ENCODE measurements around the gene HEMGN. TPM values are rescaled to one million over a fixed set of nuclear protein-coding genes. Genes with fewer than 3 reads are reported as not detected.

HEMGN gene
- total RNA-seq, 2 experiments from 2014 or later: 1.2 to 1.4 TPM

DNA sequence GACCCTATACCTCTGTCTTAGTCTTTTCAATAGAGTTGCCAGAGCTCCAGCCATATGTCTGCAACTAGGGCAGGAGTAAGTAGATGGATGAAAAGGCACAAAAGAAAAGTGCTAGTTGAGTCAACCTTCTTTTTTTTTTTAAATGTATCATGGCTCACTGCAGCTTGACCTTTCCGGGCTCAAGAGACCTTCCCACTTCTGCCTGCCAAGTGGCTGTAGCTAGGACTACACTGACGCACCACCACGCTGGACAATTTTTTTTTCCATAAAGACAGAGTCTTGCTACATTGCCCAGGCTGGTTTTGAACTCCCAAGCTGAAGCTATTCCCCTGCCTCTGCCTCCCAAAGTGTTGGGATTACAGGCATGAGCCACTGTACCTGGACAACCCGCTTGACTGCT, 57.6 kb downstream of the HEMGN start:
- CTCF ChIA-PET: interaction anchor here (0.6 to 4.6 kb wide), 3 partner anchors 10 to 21 kb away, joined by 3 to 30 read pairs (median 5); no protein-coding TSS in a partner anchor
- Mint-ChIP-seq H3K9me3 (no peaks in the 10 kb centered on the region), H3K27me3 (no peaks in the 10 kb centered on the region)

More for the DNA sequence above, 57.6 kb downstream of the HEMGN start:
- POLR2A ChIA-PET: interaction anchor here (0.6 kb wide), 1 partner anchor 12 kb away, joined by 3 read pairs; no protein-coding TSS in a partner anchor
- ATAC-seq: no peak
- intact Hi-C loops (cut with micrococcal nuclease): no loop called here
- TF ChIP-seq, protein P1, sequence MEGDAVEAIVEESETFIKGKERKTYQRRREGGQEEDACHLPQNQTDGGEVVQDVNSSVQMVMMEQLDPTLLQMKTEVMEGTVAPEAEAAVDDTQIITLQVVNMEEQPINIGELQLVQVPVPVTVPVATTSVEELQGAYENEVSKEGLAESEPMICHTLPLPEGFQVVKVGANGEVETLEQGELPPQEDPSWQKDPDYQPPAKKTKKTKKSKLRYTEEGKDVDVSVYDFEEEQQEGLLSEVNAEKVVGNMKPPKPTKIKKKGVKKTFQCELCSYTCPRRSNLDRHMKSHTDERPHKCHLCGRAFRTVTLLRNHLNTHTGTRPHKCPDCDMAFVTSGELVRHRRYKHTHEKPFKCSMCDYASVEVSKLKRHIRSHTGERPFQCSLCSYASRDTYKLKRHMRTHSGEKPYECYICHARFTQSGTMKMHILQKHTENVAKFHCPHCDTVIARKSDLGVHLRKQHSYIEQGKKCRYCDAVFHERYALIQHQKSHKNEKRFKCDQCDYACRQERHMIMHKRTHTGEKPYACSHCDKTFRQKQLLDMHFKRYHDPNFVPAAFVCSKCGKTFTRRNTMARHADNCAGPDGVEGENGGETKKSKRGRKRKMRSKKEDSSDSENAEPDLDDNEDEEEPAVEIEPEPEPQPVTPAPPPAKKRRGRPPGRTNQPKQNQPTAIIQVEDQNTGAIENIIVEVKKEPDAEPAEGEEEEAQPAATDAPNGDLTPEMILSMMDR (IDR thresholded peaks at IDR 0.05): no peak
- H3K4me1 Mint-ChIP-seq (ENCODE audit: low read depth): no peaks in the 10 kb centered on the region
- no peak for DNase-seq
- H3K36me3 Mint-ChIP-seq (ENCODE audit: low read depth): no peaks in the 10 kb centered on the region
- no peak overlapping the region for H3K27ac Mint-ChIP-seq
- no peak overlapping the region for H3K4me3 Mint-ChIP-seq

Other genes with a start within 250 kb of the HEMGN start
- 10 to 100 TPM in 1 of 2 experiments, 1 to 10 TPM in 1; 9.8 to 10.9 TPM for gene XPA, start 240.8 kb downstream of the HEMGN start, total RNA-seq
- gene FOXE1, start 84.9 kb downstream of the HEMGN start, total RNA-seq: under 1 TPM in 1 of 2 experiments, not detected in 1; 0.09 TPM
- gene TRMO, start 15.7 kb downstream of the HEMGN start, total RNA-seq: 10 to 100 TPM; 12.6 to 13.3 TPM
- 100 to 1,000 TPM; 374 to 389 TPM for gene ANP32B, start 45.2 kb upstream of the HEMGN start, total RNA-seq
- gene NANS, start 118.6 kb upstream of the HEMGN start, total RNA-seq: 10 to 100 TPM; 51.2 to 51.8 TPM
- gene TRIM14, start 181.1 kb upstream of the HEMGN start, total RNA-seq: 10 to 100 TPM; 39.6 to 41.8 TPM